Right atrium auricular region (tissue), 2 donors: ENCODE data around the gene KIF23. TPM values are rescaled to one million over a fixed set of nuclear protein-coding genes. Genes with fewer than 3 reads are reported as not detected.

Experiments
- DNase-seq: peaks from one replicate; pipeline ENCODE4 v3.0.0-alpha.2; 2019; ENCODE audit warnings: low spot score
- H3K27ac ChIP-seq, 2 donors: fragments of 200-600 bp; sonication (generic); 1 replicate in 1 of 2; 2 replicates in 1 of 2; pipeline ENCODE4 v1.5.1; 2016 to 2019
- H3K27me3 ChIP-seq, 2 donors: fragments of 200-600 bp; sonication (generic); one replicate each; pipeline versions ENCODE4 v1.5.1 to v1.6.0; 2017 to 2019
- H3K36me3 ChIP-seq: fragments of 200-600 bp; sonication (generic); one replicate; pipeline ENCODE4 v1.5.1; 2016
- H3K4me1 ChIP-seq, 2 donors: fragments of 200-600 bp; sonication (generic); one replicate each; pipeline versions ENCODE4 v1.5.1 to v1.6.0; 2017 to 2019
- H3K4me3 ChIP-seq, 2 donors: fragments of 200-600 bp; sonication (generic); 1 replicate in 1 of 2; 2 replicates in 1 of 2; pipeline ENCODE4 v1.5.1; 2017 to 2019; ENCODE audit warnings: mild to moderate bottlenecking in 1 of 2, moderate library complexity in 1 of 2
- H3K9me3 ChIP-seq, 2 donors: fragments of 200-600 bp; sonication (generic); one replicate each; pipeline ENCODE4 v1.5.1; 2019
- CTCF ChIP-seq, 2 donors: fragments of 200-600 bp; sonication (generic); IDR thresholded peaks; one replicate each; pipeline ENCODE4 v1.5.1; 2019; ENCODE audit warnings: antibody characterized with exemption in 2 of 2
- total RNA-seq, 2 donors: library from RNA; depleted of rRNA; stranded (reverse); fragments of >200 nt; gene quantifications; one replicate each; pipeline ENCODE4 v1.1.0, GENCODE V29; 2016

The KIF23 gene
- total RNA-seq, 2 donors from 2014 or later: 1.3 to 3.6 TPM

GRCh38 chr15:69408841-69409240 lies 5.3 kb upstream of the KIF23 start:
- Histone ChIP-seq H3K4me3 (no peak overlapping the region), H3K27ac (no peak overlapping the region), H3K27me3 (no peaks in the 10 kb centered on the region), H3K9me3 (no peaks in the 10 kb centered on the region), H3K4me1 (peaks cover 0 to 4% of the 10 kb centered on the region in 2 donors), H3K36me3 (no peaks in the 10 kb centered on the region)
- no peak for DNase-seq
- TF ChIP-seq CTCF (IDR thresholded peaks at IDR 0.05): no peak

GRCh38 chr15:69410248-69410874 lies 3.8 kb upstream of the KIF23 start:
- DNase-seq: no peak
- Histone ChIP-seq H3K36me3 (no peaks in the 10 kb centered on the region), H3K27ac (no peak overlapping the region), H3K27me3 (no peaks in the 10 kb centered on the region), H3K4me1 (peaks cover 0 to 13% of the 10 kb centered on the region in 2 donors), H3K9me3 (no peaks in the 10 kb centered on the region), H3K4me3 (no peak overlapping the region)
- TF ChIP-seq CTCF (IDR thresholded peaks at IDR 0.05): peak in 1 of 2 donors; percentile 24

- Histone ChIP-seq H3K36me3 (no peaks in the 10 kb centered on the region), H3K9me3 (no peaks in the 10 kb centered on the region), H3K4me1 (peaks cover 0 to 14% of the 10 kb centered on the region in 2 donors), H3K27ac (no peak overlapping the region), H3K27me3 (no peaks in the 10 kb centered on the region), H3K4me3 (no peak overlapping the region)
- no peak for TF ChIP-seq CTCF (IDR thresholded peaks at IDR 0.05)
- no peak for DNase-seq
Measured at GRCh38 chr15:69412274-69412673, 1.9 kb upstream of the KIF23 start.

- Histone ChIP-seq H3K27me3 (no peaks in the 10 kb centered on the region), H3K4me3 (no peak overlapping the region), H3K27ac (no peak overlapping the region), H3K9me3 (no peaks in the 10 kb centered on the region), H3K36me3 (no peaks in the 10 kb centered on the region), H3K4me1 (peaks cover 0 to 14% of the 10 kb centered on the region in 2 donors)
- no peak for TF ChIP-seq CTCF (IDR thresholded peaks at IDR 0.05)
- DNase-seq: no peak
Measured at GRCh38 chr15:69412701-69413100, 1.4 kb upstream of the KIF23 start.

- Histone ChIP-seq H3K4me3 (peak overlapping the region; percentile 52 to 90), H3K9me3 (no peaks in the 10 kb centered on the region), H3K4me1 (peaks cover 0 to 14% of the 10 kb centered on the region in 2 donors), H3K27ac (peak overlapping the region in 1 of 2 donors; percentile 56), H3K27me3 (no peaks in the 10 kb centered on the region), H3K36me3 (no peaks in the 10 kb centered on the region)
- no peak for TF ChIP-seq CTCF (IDR thresholded peaks at IDR 0.05)
- peak; percentile 63 for DNase-seq
Measured at GRCh38 chr15:69414701-69415167, 585 bp downstream of the KIF23 start.

- Histone ChIP-seq H3K4me3 (no peak overlapping the region), H3K4me1 (peaks cover 0 to 14% of the 10 kb centered on the region in 2 donors), H3K27me3 (no peaks in the 10 kb centered on the region), H3K36me3 (no peaks in the 10 kb centered on the region), H3K27ac (no peak overlapping the region), H3K9me3 (no peaks in the 10 kb centered on the region)
- no peak for TF ChIP-seq CTCF (IDR thresholded peaks at IDR 0.05)
- DNase-seq: no peak
Measured at GRCh38 chr15:69415381-69415780, 1.2 kb downstream of the KIF23 start.
